Right atrium auricular region (tissue), 2 donors: ENCODE data around the gene DNAH9. TPM values are rescaled to one million over a fixed set of nuclear protein-coding genes. Genes with fewer than 3 reads are reported as not detected.
A peak's percentile ranks its signal among the peaks of the same experiment; 100 is the strongest.

Experiments used
- DNase-seq: peaks from one replicate; pipeline ENCODE4 v3.0.0-alpha.2; 2019; ENCODE audit warnings: low spot score
- H3K27ac ChIP-seq, 2 donors: fragments of 200-600 bp; sonication (generic); 1 replicate in 1 of 2; 2 replicates in 1 of 2; pipeline ENCODE4 v1.5.1; 2016 to 2019
- H3K27me3 ChIP-seq, 2 donors: fragments of 200-600 bp; sonication (generic); one replicate each; pipeline versions ENCODE4 v1.5.1 to v1.6.0; 2017 to 2019
- H3K36me3 ChIP-seq: fragments of 200-600 bp; sonication (generic); one replicate; pipeline ENCODE4 v1.5.1; 2016
- H3K4me1 ChIP-seq, 2 donors: fragments of 200-600 bp; sonication (generic); one replicate each; pipeline versions ENCODE4 v1.5.1 to v1.6.0; 2017 to 2019
- H3K4me3 ChIP-seq, 2 donors: fragments of 200-600 bp; sonication (generic); 1 replicate in 1 of 2; 2 replicates in 1 of 2; pipeline ENCODE4 v1.5.1; 2017 to 2019; ENCODE audit warnings: mild to moderate bottlenecking in 1 of 2, moderate library complexity in 1 of 2
- H3K9me3 ChIP-seq, 2 donors: fragments of 200-600 bp; sonication (generic); one replicate each; pipeline ENCODE4 v1.5.1; 2019
- CTCF ChIP-seq, 2 donors: fragments of 200-600 bp; sonication (generic); IDR thresholded peaks; one replicate each; pipeline ENCODE4 v1.5.1; 2019; ENCODE audit warnings: antibody characterized with exemption in 2 of 2
- total RNA-seq, 2 donors: library from RNA; depleted of rRNA; stranded (reverse); fragments of >200 nt; gene quantifications; one replicate each; pipeline ENCODE4 v1.1.0, GENCODE V29; 2016

Gene DNAH9
- total RNA-seq, 2 donors from 2014 or later, result 0.63 TPM; not detected in 1

- no peak for TF ChIP-seq CTCF (IDR thresholded peaks at IDR 0.05)
- Histone ChIP-seq H3K4me3 (no peak overlapping the region), H3K9me3 (no peaks in the 10 kb centered on the region), H3K36me3 (no peaks in the 10 kb centered on the region), H3K27me3 (no peaks in the 10 kb centered on the region), H3K4me1 (peaks cover 0 to 4% of the 10 kb centered on the region in 2 donors), H3K27ac (no peak overlapping the region)
- DNase-seq, result peak; percentile 61
Measured at GRCh38 chr17:11813278-11813677, 215.0 kb downstream of the DNAH9 start.

GRCh38 chr17:11813871-11814270 lies 215.6 kb downstream of the DNAH9 start:
- H3K27me3 ChIP-seq, result no peaks in the 10 kb centered on the region
- no peak for TF ChIP-seq CTCF (IDR thresholded peaks at IDR 0.05)
- no peak overlapping the region for H3K4me3 ChIP-seq
- H3K9me3 ChIP-seq, result no peaks in the 10 kb centered on the region
- DNase-seq, result no peak
- H3K4me1 ChIP-seq, result peaks cover 0 to 4% of the 10 kb centered on the region in 2 donors
- H3K36me3 ChIP-seq, result no peaks in the 10 kb centered on the region
- H3K27ac ChIP-seq, result no peak overlapping the region

GRCh38 chr17:11814655-11815262 lies 216.5 kb downstream of the DNAH9 start:
- Histone ChIP-seq H3K27ac (no peak overlapping the region), H3K36me3 (no peaks in the 10 kb centered on the region), H3K4me1 (peaks cover 0 to 4% of the 10 kb centered on the region in 2 donors), H3K27me3 (no peaks in the 10 kb centered on the region), H3K4me3 (no peak overlapping the region), H3K9me3 (no peaks in the 10 kb centered on the region)
- no peak for TF ChIP-seq CTCF (IDR thresholded peaks at IDR 0.05)
- no peak for DNase-seq

GRCh38 chr17:11816409-11816808 lies 218.1 kb downstream of the DNAH9 start:
- H3K27ac ChIP-seq, result no peak overlapping the region
- H3K27me3 ChIP-seq, result no peaks in the 10 kb centered on the region
- no peaks in the 10 kb centered on the region for H3K9me3 ChIP-seq
- no peaks in the 10 kb centered on the region for H3K36me3 ChIP-seq
- no peak for TF ChIP-seq CTCF (IDR thresholded peaks at IDR 0.05)
- no peak for DNase-seq
- H3K4me1 ChIP-seq, result peaks cover 0 to 4% of the 10 kb centered on the region in 2 donors
- H3K4me3 ChIP-seq, result no peak overlapping the region

GRCh38 chr17:11823862-11824261 lies 225.6 kb downstream of the DNAH9 start:
- no peaks in the 10 kb centered on the region for H3K9me3 ChIP-seq
- no peaks in the 10 kb centered on the region for H3K27me3 ChIP-seq
- no peaks in the 10 kb centered on the region for H3K36me3 ChIP-seq
- H3K27ac ChIP-seq, result no peak overlapping the region
- TF ChIP-seq CTCF (IDR thresholded peaks at IDR 0.05), result no peak
- no peak overlapping the region for H3K4me3 ChIP-seq
- no peaks in the 10 kb centered on the region for H3K4me1 ChIP-seq
- DNase-seq, result no peak
